ENCODE data around the gene RBM4. TPM values are rescaled to one million over a fixed set of nuclear protein-coding genes. Genes with fewer than 3 reads are reported as not detected.

Gene RBM4
- total and polyA plus RNA-seq, 2 experiments from 2014 or later = 146 to 147 TPM

GRCh38 chr11:66593650-66594049 lies 44.9 kb upstream of the RBM4 start:
- Mint-ChIP-seq H3K36me3 (ENCODE audit: low read depth) (peaks cover 15% of the 10 kb centered on the region; the same call in 2 of the 3 replicates), H3K9me3 (peaks cover 31% of the 10 kb centered on the region), H3K27me3 (ENCODE audit: insufficient read depth, low read depth, poor library complexity) (peaks cover 20% of the 10 kb centered on the region), H3K27ac (no peak overlapping the region), H3K4me3 (peak overlapping the region; percentile 97), H3K4me1 (peaks cover 12% of the 10 kb centered on the region)
- no peaks in the 10 kb centered on the region for H3K9me2 ChIP-seq (ENCODE audit: insufficient read depth)
- H3K79me2 ChIP-seq (replicated peaks; ENCODE audit: insufficient read depth) = no peaks in the 10 kb centered on the region; the same call in 1 of the 2 replicates
- no peaks in the 10 kb centered on the region; the same call in 1 of the 2 replicates for H3K36me3 ChIP-seq (ENCODE audit: insufficient read depth)
- H3F3A ChIP-seq (replicated peaks; ENCODE audit: low read depth) = 0 out of 2 replicates have a peak, but pooled peaks cover 10% of the 10 kb centered on the region
- H2AFZ ChIP-seq = no peak overlapping the region; the same call in 1 of the 2 replicates
- H3K4me3 ChIP-seq = peak overlapping the region; percentile 67
- H3K4me1 ChIP-seq (ENCODE audit: insufficient read depth) = peaks cover 10% of the 10 kb centered on the region; the same call in 1 of the 2 replicates
- no peak overlapping the region for H3K27ac ChIP-seq (ENCODE audit: low read depth)
- H4K20me1 ChIP-seq (replicated peaks; ENCODE audit: insufficient read depth) = no peaks in the 10 kb centered on the region
- 0 out of 2 replicates have a peak, but pooled peaks cover 7% of the 10 kb centered on the region for H3K27me3 ChIP-seq (ENCODE audit: insufficient read depth)
- DNase-seq (ENCODE audit: low spot score) = no peak
- TF ChIP-seq JUNB (IDR thresholded peaks at IDR 0.05; ENCODE audit: unreplicated experiment) = no peak
- TF ChIP-seq CTCF (conservative IDR thresholded peaks at IDR 0.05; ENCODE audit: low read depth in 2 of 2) = no peak
- H3K4me2 ChIP-seq = peak overlapping the region; percentile 84
- ATAC-seq = no peak

- Histone ChIP-seq H3K4me1 (ENCODE audit: insufficient read depth) (peaks cover 10% of the 10 kb centered on the region; the same call in 1 of the 2 replicates), H3K4me2 (no peak overlapping the region), H2AFZ (no peak overlapping the region), H3K27ac (ENCODE audit: low read depth) (no peak overlapping the region), H4K20me1 (replicated peaks; ENCODE audit: insufficient read depth) (no peaks in the 10 kb centered on the region), H3K9me2 (ENCODE audit: insufficient read depth) (no peaks in the 10 kb centered on the region), H3K4me3 (no peak overlapping the region), H3K27me3 (ENCODE audit: insufficient read depth) (0 out of 2 replicates have a peak, but pooled peaks cover 7% of the 10 kb centered on the region), H3K36me3 (ENCODE audit: insufficient read depth) (no peaks in the 10 kb centered on the region; the same call in 1 of the 2 replicates), H3F3A (replicated peaks; ENCODE audit: low read depth) (0 out of 2 replicates have a peak, but pooled peaks cover 10% of the 10 kb centered on the region), H3K79me2 (replicated peaks; ENCODE audit: insufficient read depth) (no peaks in the 10 kb centered on the region; the same call in 1 of the 2 replicates)
- no peak for DNase-seq (ENCODE audit: low spot score)
- TF ChIP-seq ZNF331 (CRISPR knock-in tag; IDR thresholded peaks at IDR 0.05; ENCODE audit: low read depth) (no peak), EZH2 (IDR thresholded peaks at IDR 0.05; ENCODE audit: low read depth, unreplicated experiment) (no peak), REST (IDR thresholded peaks at IDR 0.05; ENCODE audit: unreplicated experiment) (no peak), CTCF (conservative IDR thresholded peaks at IDR 0.05; ENCODE audit: low read depth in 2 of 2) (no peak), EZH2phosphoT487 (IDR thresholded peaks at IDR 0.05; ENCODE audit: unreplicated experiment) (no peak)
- H3K4me1 Mint-ChIP-seq = peaks cover 12% of the 10 kb centered on the region
- ATAC-seq = no peak
- peaks cover 12% of the 10 kb centered on the region; the same call in 2 of the 3 replicates for H3K36me3 Mint-ChIP-seq (ENCODE audit: low read depth)
- no peak overlapping the region for H3K4me3 Mint-ChIP-seq
- no peak overlapping the region for H3K27ac Mint-ChIP-seq
- H3K9me3 Mint-ChIP-seq = peaks cover 23% of the 10 kb centered on the region
- H3K27me3 Mint-ChIP-seq (ENCODE audit: insufficient read depth, low read depth, poor library complexity) = peaks cover 20% of the 10 kb centered on the region
These were observed 43.1 kb upstream of the RBM4 start for GRCh38 chr11:66595245-66595904.

All from GM23338 (cell line).